K562 (cell line): ENCODE data around the gene CALML3. TPM values are rescaled to one million over a fixed set of nuclear protein-coding genes. Genes with fewer than 3 reads are reported as not detected.

Experiments
- ARNT ChIP-seq, 2 experiments: fragments of 450-650 bp; IDR thresholded peaks; 2 replicates each; pipeline ENCODE4 v1.6.1; 2016; ENCODE audit warnings: mild to moderate bottlenecking in 1 of 2
- DPF2 ChIP-seq: fragments of 450-650 bp; IDR thresholded peaks from 2 replicates; pipeline ENCODE4 v1.6.1; 2016
- ETS2 ChIP-seq: IDR thresholded peaks from 2 replicates; pipeline ENCODE4 v1.6.1; 2016; ENCODE audit warnings: borderline replicate concordance, missing genetic modification characterization, mild to moderate bottlenecking, moderate library complexity, missing compliant biosample characterization; ENCODE audit not compliant: poor library complexity, severe bottlenecking
- HDAC1 ChIP-seq, 2 experiments: fragments of 450-650 bp; IDR thresholded peaks; 2 replicates each; pipeline ENCODE4 v1.6.1; 2016 to 2017; ENCODE audit warnings: inconsistent platforms in 1 of 2, mild to moderate bottlenecking in 1 of 2, moderate library complexity in 1 of 2
- HDGF ChIP-seq: fragments of 450-650 bp; IDR thresholded peaks from 2 replicates; pipeline ENCODE4 v1.6.1; 2016
- MLLT1 ChIP-seq, 2 experiments: fragments of 450-650 bp; IDR thresholded peaks; 2 replicates each; pipeline ENCODE4 v1.6.1; 2016
- NR2C1 ChIP-seq, 2 experiments: fragments of 450-650 bp; IDR thresholded peaks; 2 replicates each; pipeline ENCODE4 v1.6.1; 2017; ENCODE audit warnings: mild to moderate bottlenecking in 2 of 2, antibody characterized with exemption in 1 of 2, inconsistent platforms in 1 of 2, missing compliant biosample characterization in 1 of 2, missing genetic modification characterization in 1 of 2
- XRCC5 ChIP-seq: fragments of 200-400 bp; formaldehyde crosslinking; IDR thresholded peaks from 2 replicates; pipeline ENCODE4 v1.6.1; 2017; ENCODE audit warnings: low read depth, mild to moderate bottlenecking, low read length
- ZSCAN32 ChIP-seq: fragments of 450-650 bp; formaldehyde crosslinking; IDR thresholded peaks from 2 replicates; pipeline ENCODE4 v1.4.0; 2020; ENCODE audit warnings: mild to moderate bottlenecking, moderate library complexity
- polyA plus RNA-seq, 8 experiments: library from polyadenylated mRNA; depleted of rRNA in 4 of 8; stranded (reverse) in 5 of 8; unstranded in 3 of 8; fragments of >200 nt; fragmentation: Nextera tagmentation in 2 of 8; fragmentation: Illumina TruSeq in 1 of 8; extraction: Ambion mirVana in 2 of 8; extraction: Trizol in 1 of 8; gene quantifications; 2 replicates each; pipeline versions ENCODE4 v1.2.1 to v1.2.3, GENCODE V29; 2011 to 2014; ENCODE audit warnings: inconsistent platforms in 1 of 8, missing spikeins in 1 of 8
- total RNA-seq, 7 experiments: library from RNA; depleted of rRNA in 6 of 7; stranded (reverse); fragments of >200 nt in 6 of 7; fragmentation: Illumina TruSeq in 2 of 7; extraction: Trizol in 2 of 7; gene quantifications; 2 replicates each; pipeline versions ENCODE4 v1.2.1 to v1.2.3, GENCODE V29; 2011 to 2021; ENCODE audit warnings: low replicate concordance in 1 of 7
- TF ChIP-seq, protein P1 (sequence below), 2 experiments: fragments of 450-650 bp; formaldehyde crosslinking in 1 of 2; IDR thresholded peaks; 2 replicates each; pipeline versions ENCODE4 v1.4.0 to v1.6.1; 2014 to 2020; ENCODE audit warnings: mild to moderate bottlenecking in 2 of 2, borderline replicate concordance in 1 of 2, low read depth in 1 of 2
- TF ChIP-seq, protein P2 (sequence below): fragments of 450-650 bp; formaldehyde crosslinking; IDR thresholded peaks from 2 replicates; pipeline ENCODE4 v1.4.0; 2022; ENCODE audit warnings: missing genetic modification characterization
- TF ChIP-seq, protein P3 (sequence below): fragments of 450-650 bp; IDR thresholded peaks from 2 replicates; pipeline ENCODE4 v1.6.1; 2017; ENCODE audit warnings: antibody characterized with exemption
- TF ChIP-seq, protein P4 (sequence below): fragments of 250-450 bp; sonication (Bioruptor Pico); IDR thresholded peaks from 2 replicates; pipeline ENCODE4 v1.4.0; 2020; ENCODE audit warnings: mild to moderate bottlenecking, moderate library complexity

CALML3 gene
- total and polyA plus RNA-seq, 9 of the 15 experiments (the other 6 are each of a cell fraction or from before 2014, with no cell fraction given): not detected

- TF ChIP-seq, protein P1, sequence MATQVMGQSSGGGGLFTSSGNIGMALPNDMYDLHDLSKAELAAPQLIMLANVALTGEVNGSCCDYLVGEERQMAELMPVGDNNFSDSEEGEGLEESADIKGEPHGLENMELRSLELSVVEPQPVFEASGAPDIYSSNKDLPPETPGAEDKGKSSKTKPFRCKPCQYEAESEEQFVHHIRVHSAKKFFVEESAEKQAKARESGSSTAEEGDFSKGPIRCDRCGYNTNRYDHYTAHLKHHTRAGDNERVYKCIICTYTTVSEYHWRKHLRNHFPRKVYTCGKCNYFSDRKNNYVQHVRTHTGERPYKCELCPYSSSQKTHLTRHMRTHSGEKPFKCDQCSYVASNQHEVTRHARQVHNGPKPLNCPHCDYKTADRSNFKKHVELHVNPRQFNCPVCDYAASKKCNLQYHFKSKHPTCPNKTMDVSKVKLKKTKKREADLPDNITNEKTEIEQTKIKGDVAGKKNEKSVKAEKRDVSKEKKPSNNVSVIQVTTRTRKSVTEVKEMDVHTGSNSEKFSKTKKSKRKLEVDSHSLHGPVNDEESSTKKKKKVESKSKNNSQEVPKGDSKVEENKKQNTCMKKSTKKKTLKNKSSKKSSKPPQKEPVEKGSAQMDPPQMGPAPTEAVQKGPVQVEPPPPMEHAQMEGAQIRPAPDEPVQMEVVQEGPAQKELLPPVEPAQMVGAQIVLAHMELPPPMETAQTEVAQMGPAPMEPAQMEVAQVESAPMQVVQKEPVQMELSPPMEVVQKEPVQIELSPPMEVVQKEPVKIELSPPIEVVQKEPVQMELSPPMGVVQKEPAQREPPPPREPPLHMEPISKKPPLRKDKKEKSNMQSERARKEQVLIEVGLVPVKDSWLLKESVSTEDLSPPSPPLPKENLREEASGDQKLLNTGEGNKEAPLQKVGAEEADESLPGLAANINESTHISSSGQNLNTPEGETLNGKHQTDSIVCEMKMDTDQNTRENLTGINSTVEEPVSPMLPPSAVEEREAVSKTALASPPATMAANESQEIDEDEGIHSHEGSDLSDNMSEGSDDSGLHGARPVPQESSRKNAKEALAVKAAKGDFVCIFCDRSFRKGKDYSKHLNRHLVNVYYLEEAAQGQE (IDR thresholded peaks at IDR 0.05; ENCODE audit: borderline replicate concordance): no peak
- TF ChIP-seq, protein P1 (CRISPR knock-in tag; IDR thresholded peaks at IDR 0.05; ENCODE audit: low read depth): no peak
- TF ChIP-seq, protein P2, sequence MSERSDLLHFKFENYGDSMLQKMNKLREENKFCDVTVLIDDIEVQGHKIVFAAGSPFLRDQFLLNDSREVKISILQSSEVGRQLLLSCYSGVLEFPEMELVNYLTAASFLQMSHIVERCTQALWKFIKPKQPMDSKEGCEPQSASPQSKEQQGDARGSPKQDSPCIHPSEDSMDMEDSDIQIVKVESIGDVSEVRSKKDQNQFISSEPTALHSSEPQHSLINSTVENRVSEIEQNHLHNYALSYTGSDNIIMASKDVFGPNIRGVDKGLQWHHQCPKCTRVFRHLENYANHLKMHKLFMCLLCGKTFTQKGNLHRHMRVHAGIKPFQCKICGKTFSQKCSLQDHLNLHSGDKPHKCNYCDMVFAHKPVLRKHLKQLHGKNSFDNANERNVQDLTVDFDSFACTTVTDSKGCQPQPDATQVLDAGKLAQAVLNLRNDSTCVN (CRISPR knock-in tag): peak; percentile 9
- TF ChIP-seq ETS2 (tag): no peak
- TF ChIP-seq DPF2: peak; percentile 26; the same call in 1 of the 2 replicates
- no peak for TF ChIP-seq ZSCAN32
- TF ChIP-seq MLLT1 (IDR thresholded peaks at IDR 0.05): 0 out of 4 replicates have a peak, but pooled peaks have one; percentile 19 to 33
- peak; percentile 87 for TF ChIP-seq HDGF
- 0 out of 4 replicates have a peak, but pooled peaks of 1 of the 2 experiments have one; percentile 49 for TF ChIP-seq HDAC1 (IDR thresholded peaks at IDR 0.05)
- TF ChIP-seq, protein P3, sequence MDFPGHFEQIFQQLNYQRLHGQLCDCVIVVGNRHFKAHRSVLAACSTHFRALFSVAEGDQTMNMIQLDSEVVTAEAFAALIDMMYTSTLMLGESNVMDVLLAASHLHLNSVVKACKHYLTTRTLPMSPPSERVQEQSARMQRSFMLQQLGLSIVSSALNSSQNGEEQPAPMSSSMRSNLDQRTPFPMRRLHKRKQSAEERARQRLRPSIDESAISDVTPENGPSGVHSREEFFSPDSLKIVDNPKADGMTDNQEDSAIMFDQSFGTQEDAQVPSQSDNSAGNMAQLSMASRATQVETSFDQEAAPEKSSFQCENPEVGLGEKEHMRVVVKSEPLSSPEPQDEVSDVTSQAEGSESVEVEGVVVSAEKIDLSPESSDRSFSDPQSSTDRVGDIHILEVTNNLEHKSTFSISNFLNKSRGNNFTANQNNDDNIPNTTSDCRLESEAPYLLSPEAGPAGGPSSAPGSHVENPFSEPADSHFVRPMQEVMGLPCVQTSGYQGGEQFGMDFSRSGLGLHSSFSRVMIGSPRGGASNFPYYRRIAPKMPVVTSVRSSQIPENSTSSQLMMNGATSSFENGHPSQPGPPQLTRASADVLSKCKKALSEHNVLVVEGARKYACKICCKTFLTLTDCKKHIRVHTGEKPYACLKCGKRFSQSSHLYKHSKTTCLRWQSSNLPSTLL: peak; percentile 66
- TF ChIP-seq ARNT (IDR thresholded peaks at IDR 0.05): 0 out of 4 replicates have a peak, but pooled peaks of 1 of the 2 experiments have one; percentile 38
- TF ChIP-seq NR2C1 (IDR thresholded peaks at IDR 0.05): 0 out of 2 replicates have a peak, but pooled peaks have one; percentile 12
- no peak for TF ChIP-seq NR2C1 (tag; IDR thresholded peaks at IDR 0.05)
- no peak for TF ChIP-seq XRCC5
- TF ChIP-seq, protein P4, sequence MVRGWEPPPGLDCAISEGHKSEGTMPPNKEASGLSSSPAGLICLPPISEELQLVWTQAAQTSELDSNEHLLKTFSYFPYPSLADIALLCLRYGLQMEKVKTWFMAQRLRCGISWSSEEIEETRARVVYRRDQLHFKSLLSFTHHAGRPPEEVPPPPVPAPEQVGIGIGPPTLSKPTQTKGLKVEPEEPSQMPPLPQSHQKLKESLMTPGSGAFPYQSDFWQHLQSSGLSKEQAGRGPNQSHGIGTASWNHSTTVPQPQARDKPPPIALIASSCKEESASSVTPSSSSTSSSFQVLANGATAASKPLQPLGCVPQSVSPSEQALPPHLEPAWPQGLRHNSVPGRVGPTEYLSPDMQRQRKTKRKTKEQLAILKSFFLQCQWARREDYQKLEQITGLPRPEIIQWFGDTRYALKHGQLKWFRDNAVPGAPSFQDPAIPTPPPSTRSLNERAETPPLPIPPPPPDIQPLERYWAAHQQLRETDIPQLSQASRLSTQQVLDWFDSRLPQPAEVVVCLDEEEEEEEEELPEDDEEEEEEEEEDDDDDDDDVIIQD: no peak
Observed at GRCh38 chr10:5497289-5497688, 27.5 kb upstream of the CALML3 start (continued).
